Measurements from ENCODE around the gene NUDT14.

Gene NUDT14

DNA sequence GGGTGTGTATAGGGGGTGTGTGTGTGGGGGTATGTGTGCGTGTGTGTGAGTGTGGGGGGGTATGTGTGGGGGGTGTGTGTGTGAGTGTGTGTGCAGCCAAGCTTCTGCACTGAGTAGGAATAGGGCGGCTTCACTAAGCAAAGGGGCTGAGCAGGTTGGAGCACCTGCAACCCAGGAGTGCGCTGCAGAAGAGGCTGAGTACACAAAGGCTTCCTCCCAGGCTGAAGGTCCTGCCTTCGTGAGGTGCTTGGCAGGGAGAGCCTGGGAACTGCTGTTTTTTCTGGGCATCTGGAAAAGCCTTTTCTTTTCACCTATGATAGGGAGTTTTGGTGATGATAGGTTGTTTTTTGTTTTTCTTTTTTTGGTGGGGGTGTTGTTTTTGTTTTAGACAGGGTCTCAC lies 6.0 kb upstream of the NUDT14 start:
- no peak for DNase-seq (ENCODE audit: low read depth, low spot score)
- TF ChIP-seq FOXP2 (optimal IDR thresholded peaks at IDR 0.05; ENCODE audit: control extremely low read depth, extremely low read length, insufficient read depth) (no peak), POLR2AphosphoS5 (IDR thresholded peaks at IDR 0.05; ENCODE audit: borderline replicate concordance, low read depth, low read length) (no peak), EZH2 (IDR thresholded peaks at IDR 0.05) (no peak)
- no peak overlapping the region for H3K4me3 ChIP-seq
- no peaks in the 10 kb centered on the region for H3K36me3 ChIP-seq (ENCODE audit: insufficient read depth, low read length)
- no peaks in the 10 kb centered on the region for H3K9me3 ChIP-seq (ENCODE audit: low read depth, low read length)
- no peak overlapping the region for H3K27ac ChIP-seq
- no peak overlapping the region for H3K9ac ChIP-seq (ENCODE audit: insufficient read length)

DNA sequence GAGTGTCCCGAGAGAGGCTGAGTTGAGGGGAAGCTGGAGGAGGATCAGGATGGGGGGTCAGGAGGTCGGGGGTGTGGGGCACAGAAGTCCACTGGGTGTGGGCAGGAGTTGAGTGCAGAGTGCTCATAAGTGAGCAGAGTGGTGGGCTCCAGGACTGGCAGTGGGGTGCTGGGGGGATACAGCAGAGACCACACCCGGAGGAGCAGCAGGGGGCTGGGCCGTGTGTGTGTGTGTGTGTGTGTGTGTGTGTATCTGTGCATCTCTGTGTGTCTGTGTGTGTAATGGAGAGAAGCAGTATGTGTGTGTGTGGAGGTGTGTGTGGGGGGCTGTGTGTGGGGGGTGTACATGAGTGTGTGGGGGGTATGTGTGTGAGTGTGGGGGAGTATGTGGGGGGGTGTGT lies 4.9 kb upstream of the NUDT14 start:
- Histone ChIP-seq H3K4me3 (no peak overlapping the region), H3K9me3 (ENCODE audit: low read depth, low read length) (no peaks in the 10 kb centered on the region), H3K36me3 (ENCODE audit: insufficient read depth, low read length) (no peaks in the 10 kb centered on the region), H3K27ac (no peak overlapping the region), H3K9ac (ENCODE audit: insufficient read length) (no peak overlapping the region)
- no peak for TF ChIP-seq EZH2 (IDR thresholded peaks at IDR 0.05)
- no peak for TF ChIP-seq FOXP2 (optimal IDR thresholded peaks at IDR 0.05; ENCODE audit: control extremely low read depth, extremely low read length, insufficient read depth)
- no peak for TF ChIP-seq POLR2AphosphoS5 (IDR thresholded peaks at IDR 0.05; ENCODE audit: borderline replicate concordance, low read depth, low read length)
- DNase-seq (ENCODE audit: low read depth, low spot score), result no peak

DNA sequence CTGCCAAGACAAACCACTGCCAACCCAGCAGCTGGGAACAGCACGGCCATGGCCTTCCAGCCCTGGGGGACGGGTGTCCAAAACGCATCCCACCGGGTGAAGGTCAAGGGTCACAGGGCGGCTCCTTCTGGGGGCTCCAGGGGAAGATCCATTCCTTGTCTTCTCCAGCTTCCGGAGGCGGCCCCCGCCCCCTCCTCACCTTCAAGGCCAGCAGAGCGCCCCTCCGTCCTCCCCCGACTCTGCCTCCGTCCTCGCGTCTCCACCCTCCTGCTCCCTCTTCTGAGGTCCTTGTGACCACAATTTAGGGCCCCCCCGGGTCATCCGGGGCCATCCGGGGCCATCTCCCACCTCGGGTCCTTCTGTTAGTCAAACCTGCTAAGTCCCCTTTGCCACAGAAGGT lies 3.9 kb upstream of the NUDT14 start:
- Histone ChIP-seq H3K36me3 (ENCODE audit: insufficient read depth, low read length) (no peaks in the 10 kb centered on the region), H3K27ac (no peak overlapping the region), H3K4me3 (no peak overlapping the region), H3K9me3 (ENCODE audit: low read depth, low read length) (no peaks in the 10 kb centered on the region), H3K9ac (ENCODE audit: insufficient read length) (no peak overlapping the region)
- TF ChIP-seq EZH2 (IDR thresholded peaks at IDR 0.05), result no peak
- TF ChIP-seq POLR2AphosphoS5 (IDR thresholded peaks at IDR 0.05; ENCODE audit: borderline replicate concordance, low read depth, low read length), result no peak
- TF ChIP-seq FOXP2 (optimal IDR thresholded peaks at IDR 0.05; ENCODE audit: control extremely low read depth, extremely low read length, insufficient read depth), result no peak
- DNase-seq (ENCODE audit: low read depth, low spot score), result no peak

DNA sequence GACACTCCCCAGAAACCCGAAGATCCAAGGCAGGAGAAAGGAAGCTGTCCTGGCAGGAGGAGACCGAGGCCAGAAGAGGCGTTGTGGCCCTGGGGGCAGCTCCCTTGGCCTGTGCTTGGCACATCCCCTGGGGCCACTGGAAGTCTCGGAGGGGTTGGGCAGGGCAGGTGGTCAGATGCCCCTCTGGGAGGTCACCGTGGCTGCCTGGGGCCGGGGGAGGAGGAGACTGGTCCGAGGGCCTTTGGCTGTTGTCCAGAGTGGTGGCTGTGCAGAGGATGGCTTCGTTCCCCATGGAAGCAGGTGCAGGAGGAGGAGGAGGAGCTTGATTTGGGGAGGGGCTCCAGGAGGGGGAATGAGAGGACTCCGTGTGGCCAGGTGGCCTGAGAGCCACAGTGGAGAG lies 3.3 kb upstream of the NUDT14 start:
- Histone ChIP-seq H3K4me3 (no peak overlapping the region), H3K9ac (ENCODE audit: insufficient read length) (no peak overlapping the region), H3K27ac (no peak overlapping the region), H3K36me3 (ENCODE audit: insufficient read depth, low read length) (no peaks in the 10 kb centered on the region), H3K9me3 (ENCODE audit: low read depth, low read length) (no peaks in the 10 kb centered on the region)
- TF ChIP-seq EZH2 (IDR thresholded peaks at IDR 0.05) (no peak), FOXP2 (optimal IDR thresholded peaks at IDR 0.05; ENCODE audit: control extremely low read depth, extremely low read length, insufficient read depth) (no peak), POLR2AphosphoS5 (IDR thresholded peaks at IDR 0.05; ENCODE audit: borderline replicate concordance, low read depth, low read length) (no peak)
- DNase-seq (ENCODE audit: low read depth, low spot score), result no peak

DNA sequence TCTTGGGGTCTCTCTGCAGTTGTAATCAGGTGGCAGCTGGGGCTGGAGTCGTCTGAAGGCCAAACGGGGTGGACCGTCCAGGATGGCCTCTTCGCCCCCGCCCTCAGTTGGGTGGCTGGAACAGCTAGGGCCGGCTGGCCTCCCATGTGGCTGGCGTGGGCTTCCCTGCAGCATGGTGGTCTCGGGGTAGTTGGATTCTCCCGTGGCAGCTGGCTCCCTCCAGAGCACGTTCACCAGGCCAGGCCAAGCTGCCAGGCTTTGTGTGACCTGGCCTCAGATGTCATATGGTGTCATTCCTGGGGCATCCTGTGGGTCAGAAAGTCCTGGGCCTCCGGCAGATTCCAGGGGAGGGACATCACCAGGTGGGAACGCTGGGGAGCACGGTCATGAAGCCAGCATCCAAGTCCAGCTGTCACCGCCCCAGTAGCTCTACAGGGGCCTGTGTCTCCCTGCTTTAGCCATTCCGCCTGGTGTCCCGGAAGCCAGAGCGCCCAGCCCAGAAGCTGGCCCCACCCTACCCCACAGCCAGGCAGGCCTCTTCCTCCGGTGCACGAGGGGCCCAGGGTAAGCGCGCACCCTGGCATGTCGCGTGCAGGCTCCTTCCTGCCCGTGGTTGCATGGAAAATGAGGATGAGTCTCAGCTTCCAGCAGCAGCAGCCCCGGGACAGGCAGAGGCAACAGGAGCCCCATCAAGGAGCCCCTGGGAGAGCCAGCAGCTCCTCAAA lies 1.3 kb upstream of the NUDT14 start:
- H3K4me3 ChIP-seq, result no peak overlapping the region
- TF ChIP-seq FOXP2 (optimal IDR thresholded peaks at IDR 0.05; ENCODE audit: control extremely low read depth, extremely low read length, insufficient read depth) (no peak), POLR2AphosphoS5 (IDR thresholded peaks at IDR 0.05; ENCODE audit: borderline replicate concordance, low read depth, low read length) (no peak), EZH2 (IDR thresholded peaks at IDR 0.05) (no peak)
- no peaks in the 10 kb centered on the region for H3K36me3 ChIP-seq (ENCODE audit: insufficient read depth, low read length)
- DNase-seq (ENCODE audit: low read depth, low spot score), result no peak
- no peak overlapping the region for H3K27ac ChIP-seq
- no peak overlapping the region for H3K9ac ChIP-seq (ENCODE audit: insufficient read length)
- H3K9me3 ChIP-seq (ENCODE audit: low read depth, low read length), result no peaks in the 10 kb centered on the region

DNA sequence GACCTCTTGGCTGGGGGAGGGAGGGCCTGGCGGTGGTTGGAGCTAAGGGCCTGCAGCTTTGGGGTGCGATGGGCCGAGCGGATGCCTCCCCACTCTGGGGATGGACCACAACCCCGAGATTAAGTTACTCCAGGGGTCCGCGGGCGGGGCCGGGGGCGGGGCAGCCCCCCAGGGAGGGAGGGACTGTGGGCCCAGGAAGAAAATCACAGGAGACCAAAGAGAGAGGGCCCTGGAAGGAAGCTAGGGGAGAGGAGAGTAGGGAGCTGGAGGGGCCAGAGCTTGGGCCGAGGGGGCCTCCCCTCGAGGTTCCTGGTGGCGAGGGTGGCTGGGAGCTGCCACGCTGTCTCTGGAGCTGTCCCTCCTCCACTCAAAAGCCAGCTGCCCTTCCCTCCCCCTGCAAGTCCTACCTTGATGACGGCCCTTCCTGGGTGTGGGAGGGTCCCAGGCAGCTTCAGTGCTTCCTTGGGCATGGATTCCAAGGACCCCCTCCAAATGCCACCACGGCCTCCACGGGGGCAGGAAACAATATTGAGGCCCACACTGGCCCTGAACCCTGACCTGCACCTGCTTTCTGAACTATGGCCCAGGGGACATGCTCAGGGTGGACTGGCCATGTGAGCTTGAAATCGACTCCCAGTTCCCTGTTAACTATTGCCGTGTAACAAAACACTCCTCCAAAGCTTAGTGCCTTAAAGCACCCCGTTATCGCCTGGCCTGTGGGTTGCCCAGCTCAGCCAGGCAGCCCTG lies 610 bp upstream of the NUDT14 start:
- Histone ChIP-seq H3K9me3 (ENCODE audit: low read depth, low read length) (no peaks in the 10 kb centered on the region), H3K36me3 (ENCODE audit: insufficient read depth, low read length) (no peaks in the 10 kb centered on the region), H3K9ac (ENCODE audit: insufficient read length) (no peak overlapping the region), H3K4me3 (peak overlapping the region; percentile 83), H3K27ac (no peak overlapping the region)
- TF ChIP-seq EZH2 (IDR thresholded peaks at IDR 0.05), result no peak
- TF ChIP-seq FOXP2 (optimal IDR thresholded peaks at IDR 0.05; ENCODE audit: control extremely low read depth, extremely low read length, insufficient read depth), result no peak
- TF ChIP-seq POLR2AphosphoS5 (IDR thresholded peaks at IDR 0.05; ENCODE audit: borderline replicate concordance, low read depth, low read length), result no peak
- DNase-seq (ENCODE audit: low read depth, low spot score), result no peak

DNA sequence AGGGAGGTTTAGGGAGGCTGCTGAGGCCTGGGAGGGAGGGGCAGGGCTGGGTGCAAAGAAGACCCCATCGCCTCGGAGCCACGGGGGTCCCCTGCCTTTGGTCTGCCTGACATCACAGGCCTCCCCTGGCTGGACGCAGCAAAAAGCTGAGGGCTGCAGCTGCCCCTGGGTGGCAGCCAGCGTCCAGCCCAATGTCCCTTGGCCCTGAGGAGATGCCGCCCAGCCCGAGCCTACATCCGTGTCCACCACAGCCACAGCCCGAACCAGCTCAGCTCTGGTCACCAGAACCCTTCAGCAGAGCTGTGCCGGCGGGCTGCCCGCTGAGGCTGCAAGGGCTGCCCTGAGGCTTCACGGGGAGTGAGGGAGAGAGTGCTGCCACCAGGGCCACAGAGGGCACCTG lies 1.9 kb downstream of the NUDT14 start:
- no peak overlapping the region for H3K9ac ChIP-seq (ENCODE audit: insufficient read length)
- no peaks in the 10 kb centered on the region for H3K9me3 ChIP-seq (ENCODE audit: low read depth, low read length)
- TF ChIP-seq POLR2AphosphoS5 (IDR thresholded peaks at IDR 0.05; ENCODE audit: borderline replicate concordance, low read depth, low read length) (no peak), FOXP2 (optimal IDR thresholded peaks at IDR 0.05; ENCODE audit: control extremely low read depth, extremely low read length, insufficient read depth) (no peak), EZH2 (IDR thresholded peaks at IDR 0.05) (no peak)
- no peak for DNase-seq (ENCODE audit: low read depth, low spot score)
- no peak overlapping the region for H3K27ac ChIP-seq
- no peaks in the 10 kb centered on the region for H3K36me3 ChIP-seq (ENCODE audit: insufficient read depth, low read length)
- H3K4me3 ChIP-seq, result no peak overlapping the region

DNA sequence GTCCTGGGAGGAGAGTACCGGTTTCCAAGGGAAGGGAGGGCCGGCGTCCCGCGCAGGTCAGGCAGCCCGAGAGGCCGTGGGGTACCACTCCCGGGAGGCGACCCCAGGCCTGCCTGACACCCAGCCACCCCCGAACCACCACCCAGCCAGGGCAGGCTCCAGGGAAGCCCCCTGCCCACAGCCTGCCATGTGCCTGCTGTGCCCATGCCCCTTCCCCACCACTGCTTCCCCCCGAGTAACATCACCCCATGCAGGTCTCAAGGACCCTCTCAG lies 2.3 kb downstream of the NUDT14 start:
- no peak for DNase-seq (ENCODE audit: low read depth, low spot score)
- Histone ChIP-seq H3K27ac (no peak overlapping the region), H3K36me3 (ENCODE audit: insufficient read depth, low read length) (no peaks in the 10 kb centered on the region), H3K4me3 (no peak overlapping the region), H3K9me3 (ENCODE audit: low read depth, low read length) (no peaks in the 10 kb centered on the region), H3K9ac (ENCODE audit: insufficient read length) (no peak overlapping the region)
- TF ChIP-seq FOXP2 (optimal IDR thresholded peaks at IDR 0.05; ENCODE audit: control extremely low read depth, extremely low read length, insufficient read depth), result no peak
- TF ChIP-seq POLR2AphosphoS5 (IDR thresholded peaks at IDR 0.05; ENCODE audit: borderline replicate concordance, low read depth, low read length), result no peak
- TF ChIP-seq EZH2 (IDR thresholded peaks at IDR 0.05), result no peak
